ENCODE measurements around the gene P2RX4.
"Not testable (repeated sequence)": the region's sequence is repeated elsewhere in the genome, so short reads cannot be mapped to it uniquely, and the experiment has no call there.

Gene P2RX4

GRCh38 chr12:121228919-121229665 is 19.2 kb downstream of the P2RX4 start:
- no peak overlapping the region for H3K9ac ChIP-seq
- no peaks in the 10 kb centered on the region for H4K20me1 ChIP-seq (ENCODE audit: insufficient read depth)
- no peak overlapping the region for H3K27ac ChIP-seq
- no peak overlapping the region for H2AFZ ChIP-seq (ENCODE audit: low read depth)
- no peaks in the 10 kb centered on the region for H3K79me2 ChIP-seq (ENCODE audit: insufficient read depth, low read depth)
- peaks cover 15% of the 10 kb centered on the region for H3K4me1 ChIP-seq (ENCODE audit: low read depth, poor library complexity, severe bottlenecking)
- no peaks in the 10 kb centered on the region for H3K36me3 ChIP-seq (ENCODE audit: insufficient read depth)
- no peak for TF ChIP-seq CTCF (conservative IDR thresholded peaks at IDR 0.05; ENCODE audit: low read depth, low read length)
- H3K4me2 ChIP-seq, result no peak overlapping the region
- H3K27me3 ChIP-seq (ENCODE audit: insufficient read depth, low read depth), result no peaks in the 10 kb centered on the region
- H3K4me3 ChIP-seq (IDR thresholded peaks at IDR 0.05; ENCODE audit: insufficient read depth, low read depth, low read length), result no peak overlapping the region

- H2AFZ ChIP-seq (ENCODE audit: low read depth); H3K9ac ChIP-seq; H3K27ac ChIP-seq; H3K79me2 ChIP-seq (ENCODE audit: insufficient read depth, low read depth); H3K4me3 ChIP-seq (IDR thresholded peaks at IDR 0.05; ENCODE audit: insufficient read depth, low read depth, low read length); H3K4me2 ChIP-seq; H3K27me3 ChIP-seq (ENCODE audit: insufficient read depth, low read depth); H4K20me1 ChIP-seq (ENCODE audit: insufficient read depth); H3K36me3 ChIP-seq (ENCODE audit: insufficient read depth): not testable (repeated sequence)
- H3K4me1 ChIP-seq (ENCODE audit: low read depth, poor library complexity, severe bottlenecking), result peaks cover 15% of the 10 kb centered on the region
- TF ChIP-seq CTCF (conservative IDR thresholded peaks at IDR 0.05; ENCODE audit: low read depth, low read length), result peak; percentile 57
Measured at GRCh38 chr12:121229826-121230537, 20.1 kb downstream of the P2RX4 start.

GRCh38 chr12:121230538-121230907 is 20.6 kb downstream of the P2RX4 start:
- no peak overlapping the region for H3K9ac ChIP-seq
- H3K27me3 ChIP-seq (ENCODE audit: insufficient read depth, low read depth), result no peaks in the 10 kb centered on the region
- no peak overlapping the region for H3K4me3 ChIP-seq (IDR thresholded peaks at IDR 0.05; ENCODE audit: insufficient read depth, low read depth, low read length)
- no peaks in the 10 kb centered on the region for H3K36me3 ChIP-seq (ENCODE audit: insufficient read depth)
- H2AFZ ChIP-seq (ENCODE audit: low read depth), result no peak overlapping the region
- H3K4me2 ChIP-seq, result no peak overlapping the region
- no peak for TF ChIP-seq CTCF (conservative IDR thresholded peaks at IDR 0.05; ENCODE audit: low read depth, low read length)
- H3K4me1 ChIP-seq (ENCODE audit: low read depth, poor library complexity, severe bottlenecking), result peaks cover 15% of the 10 kb centered on the region
- no peak overlapping the region for H3K27ac ChIP-seq
- H3K79me2 ChIP-seq (ENCODE audit: insufficient read depth, low read depth), result no peaks in the 10 kb centered on the region
- no peaks in the 10 kb centered on the region for H4K20me1 ChIP-seq (ENCODE audit: insufficient read depth)

GRCh38 chr12:121232163-121232562 is 22.2 kb downstream of the P2RX4 start:
- no peak for TF ChIP-seq CTCF (conservative IDR thresholded peaks at IDR 0.05; ENCODE audit: low read depth, low read length)
- H2AFZ ChIP-seq (ENCODE audit: low read depth), result no peak overlapping the region

More at GRCh38 chr12:121232163-121232562, 22.2 kb downstream of the P2RX4 start:
- no peaks in the 10 kb centered on the region for H3K36me3 ChIP-seq (ENCODE audit: insufficient read depth)
- no peak overlapping the region for H3K27ac ChIP-seq
- no peaks in the 10 kb centered on the region for H4K20me1 ChIP-seq (ENCODE audit: insufficient read depth)
- no peak overlapping the region for H3K4me2 ChIP-seq
- H3K27me3 ChIP-seq (ENCODE audit: insufficient read depth, low read depth), result no peaks in the 10 kb centered on the region
- no peaks in the 10 kb centered on the region for H3K79me2 ChIP-seq (ENCODE audit: insufficient read depth, low read depth)
- H3K9ac ChIP-seq, result no peak overlapping the region
- H3K4me3 ChIP-seq (IDR thresholded peaks at IDR 0.05; ENCODE audit: insufficient read depth, low read depth, low read length), result no peak overlapping the region
- peaks cover 9% of the 10 kb centered on the region for H3K4me1 ChIP-seq (ENCODE audit: low read depth, poor library complexity, severe bottlenecking)
